Activated CD8-positive, alpha-beta memory T cell treated with anti-CD3 and anti-CD28 coated beads, Interleukin-2, amount 10 ng/mL, durations not matched to agents 7 days and 5 days (primary cell): Measurements from ENCODE around the gene FAH. TPM values are rescaled to one million over a fixed set of nuclear protein-coding genes. Genes with fewer than 3 reads are reported as not detected.
A peak's percentile ranks its signal among the peaks of the same experiment; 100 is the strongest.

Experiments used
- ATAC-seq: fragments of 150-1000 bp; cut with Tn5 transposase; one replicate; pipeline ENCODE4 v1.10.0; 2021; ENCODE audit warnings: moderate library complexity
- CTCF ChIA-PET: fragments of 350-600 bp; sonication (Branson Sonifier 250); formaldehyde crosslinking; loops from one replicate; lab custom pipeline; 2021; ENCODE audit warnings: antibody characterized with exemption; lab: Charles Lee
- DNase-seq: peaks from one replicate; pipeline ENCODE4 v3.0.0-alpha.2; 2020
- H3K27ac Mint-ChIP-seq: one replicate; pipeline ENCODE4 v1.8.0; 2021; ENCODE audit warnings: mild to moderate bottlenecking, mixed read lengths
- H3K27me3 Mint-ChIP-seq: one replicate; pipeline ENCODE4 v1.8.0; 2021; ENCODE audit warnings: mixed read lengths
- H3K36me3 Mint-ChIP-seq: one replicate; pipeline ENCODE4 v1.8.0; 2021; ENCODE audit warnings: mild to moderate bottlenecking, mixed read lengths
- H3K4me1 Mint-ChIP-seq: one replicate; pipeline ENCODE4 v1.8.0; 2021; ENCODE audit warnings: mixed read lengths
- H3K4me3 Mint-ChIP-seq: one replicate; pipeline ENCODE4 v1.8.0; 2021; ENCODE audit warnings: mild to moderate bottlenecking, moderate library complexity, mixed read lengths
- H3K9me3 Mint-ChIP-seq: one replicate; pipeline ENCODE4 v1.8.0; 2022; ENCODE audit warnings: low read depth, mixed read lengths
- total RNA-seq, 2 experiments: library from RNA; stranded (reverse); gene quantifications; one replicate each; pipeline ENCODE4 v1.2.3, GENCODE V29; 2021

Gene FAH
- total RNA-seq, 2 experiments from 2014 or later = 69.0 to 71.6 TPM

DNA sequence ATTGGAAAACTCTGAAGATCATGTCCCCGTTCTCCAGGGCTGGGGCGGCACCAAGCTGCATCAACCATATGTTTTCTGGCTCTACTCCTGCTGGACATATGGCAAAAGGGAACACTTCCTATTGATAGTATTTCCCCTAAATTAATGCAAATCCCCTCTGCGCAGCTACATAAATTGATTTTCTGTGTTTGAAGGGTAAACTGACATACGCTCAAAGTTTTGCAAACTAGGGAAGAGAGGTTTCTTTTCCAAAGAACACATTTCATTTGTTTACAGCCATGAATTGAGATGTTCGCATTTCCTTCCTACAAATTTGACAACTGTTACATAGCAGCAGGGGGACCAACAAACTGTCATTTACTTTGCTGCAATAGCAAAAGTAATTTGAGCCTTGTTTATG lies 63.3 kb downstream of the FAH start:
- Mint-ChIP-seq H3K4me3 (no peak overlapping the region), H3K9me3 (no peaks in the 10 kb centered on the region), H3K27me3 (peaks cover 29% of the 10 kb centered on the region), H3K36me3 (no peaks in the 10 kb centered on the region), H3K27ac (no peak overlapping the region), H3K4me1 (no peaks in the 10 kb centered on the region)
- CTCF ChIA-PET = no interaction called here
- ATAC-seq (no peak), DNase-seq (no peak)

DNA sequence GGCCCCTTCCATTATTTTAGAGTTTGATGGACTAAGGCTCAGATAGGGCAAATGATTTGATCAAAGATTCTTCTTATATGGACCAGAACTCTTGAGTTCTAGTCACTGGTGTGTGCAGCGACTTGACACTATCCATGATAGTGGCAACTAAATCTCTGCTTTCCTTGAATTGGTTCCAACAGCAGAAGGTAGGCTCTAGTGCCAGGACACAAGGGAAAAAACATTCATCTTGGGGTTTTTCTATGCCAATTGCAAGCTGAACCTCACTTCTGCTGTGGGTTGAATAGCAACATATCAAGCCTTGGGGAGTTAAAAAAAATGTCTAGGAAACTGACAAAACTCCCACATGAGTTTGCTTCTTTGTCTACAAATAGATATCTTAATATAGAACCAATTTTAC lies 64.1 kb downstream of the FAH start:
- H3K27ac Mint-ChIP-seq = no peak overlapping the region
- H3K4me1 Mint-ChIP-seq = no peaks in the 10 kb centered on the region
- CTCF ChIA-PET = no interaction called here
- no peaks in the 10 kb centered on the region for H3K9me3 Mint-ChIP-seq
- DNase-seq = no peak
- H3K4me3 Mint-ChIP-seq = no peak overlapping the region
- peaks cover 24% of the 10 kb centered on the region for H3K27me3 Mint-ChIP-seq
- H3K36me3 Mint-ChIP-seq = no peaks in the 10 kb centered on the region
- no peak for ATAC-seq

GRCh38 chr15:80217327-80217900 lies 64.6 kb downstream of the FAH start:
- Mint-ChIP-seq H3K27ac (no peak overlapping the region), H3K4me1 (no peaks in the 10 kb centered on the region), H3K4me3 (no peak overlapping the region), H3K9me3 (no peaks in the 10 kb centered on the region), H3K27me3 (peaks cover 22% of the 10 kb centered on the region), H3K36me3 (no peaks in the 10 kb centered on the region)
- ATAC-seq (no peak), DNase-seq (no peak)
- CTCF ChIA-PET = no interaction called here

DNA sequence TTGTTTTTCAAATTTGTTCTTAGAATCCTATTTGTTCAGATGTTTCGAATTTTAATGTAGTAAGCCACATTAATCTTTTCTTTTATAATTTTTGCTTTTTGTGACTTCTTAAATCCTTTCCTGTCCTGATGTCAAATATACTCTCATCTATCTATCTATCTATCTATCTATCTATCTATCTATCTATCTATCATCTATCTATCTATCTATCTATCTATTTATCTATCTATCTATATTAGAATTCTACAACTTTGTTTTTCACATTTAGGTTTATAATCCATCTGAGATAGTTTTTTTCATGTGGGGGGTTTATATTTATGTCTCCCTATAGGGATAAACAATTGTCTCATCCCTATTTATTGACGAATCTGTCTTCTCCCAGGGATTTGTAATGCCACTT lies 67.2 kb downstream of the FAH start:
- Mint-ChIP-seq H3K27ac (no peak overlapping the region), H3K9me3 (no peaks in the 10 kb centered on the region), H3K27me3 (peaks cover 22% of the 10 kb centered on the region), H3K4me3 (no peak overlapping the region), H3K4me1 (no peaks in the 10 kb centered on the region), H3K36me3 (no peaks in the 10 kb centered on the region)
- ATAC-seq = no peak
- DNase-seq = no peak
- CTCF ChIA-PET = no interaction called here

GRCh38 chr15:80228959-80229610 lies 76.3 kb downstream of the FAH start:
- CTCF ChIA-PET = no interaction called here
- ATAC-seq = no peak
- no peaks in the 10 kb centered on the region for H3K36me3 Mint-ChIP-seq

DNA sequence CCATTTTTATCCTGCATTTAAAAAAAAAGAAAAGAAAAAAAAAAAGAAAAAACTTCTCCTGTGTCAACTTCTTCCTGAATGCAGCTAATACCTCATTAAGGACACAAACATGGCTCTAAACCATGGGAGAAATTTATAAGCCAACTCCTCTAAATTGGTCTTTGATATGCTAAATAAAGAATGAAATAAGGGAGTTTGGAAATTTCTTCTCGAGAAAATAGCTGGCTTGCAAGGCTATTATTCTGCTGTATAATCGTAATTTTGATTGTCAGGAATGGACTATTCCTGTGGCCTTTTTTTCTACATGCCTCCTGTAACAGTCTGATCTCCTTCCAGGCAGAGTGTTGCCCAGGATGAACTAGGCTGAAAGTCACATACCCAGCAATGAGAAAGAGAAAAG lies 78.6 kb downstream of the FAH start:
- CTCF ChIA-PET = no interaction called here
- Mint-ChIP-seq H3K4me1 (no peaks in the 10 kb centered on the region), H3K4me3 (no peak overlapping the region), H3K9me3 (no peaks in the 10 kb centered on the region), H3K36me3 (no peaks in the 10 kb centered on the region), H3K27ac (no peak overlapping the region), H3K27me3 (peaks cover 53% of the 10 kb centered on the region)
- DNase-seq (no peak), ATAC-seq (no peak)

More at GRCh38 chr15:80228959-80229610, 76.3 kb downstream of the FAH start:
- peaks cover 67% of the 10 kb centered on the region for H3K27me3 Mint-ChIP-seq
- no peak overlapping the region for H3K4me3 Mint-ChIP-seq
- no peaks in the 10 kb centered on the region for H3K9me3 Mint-ChIP-seq
- DNase-seq = no peak
- H3K4me1 Mint-ChIP-seq = no peaks in the 10 kb centered on the region
- H3K27ac Mint-ChIP-seq = no peak overlapping the region

GRCh38 chr15:80233581-80233980 lies 80.8 kb downstream of the FAH start:
- H3K27ac Mint-ChIP-seq = no peak overlapping the region
- no peaks in the 10 kb centered on the region for H3K4me1 Mint-ChIP-seq
- CTCF ChIA-PET = no interaction called here

GRCh38 chr15:80234883-80235282 lies 82.1 kb downstream of the FAH start:
- CTCF ChIA-PET = interaction anchor here (1.0 kb wide), 1 partner anchor 9 kb away, joined by 3 read pairs; no protein-coding TSS in a partner anchor
- DNase-seq = peak; percentile 62
- no peaks in the 10 kb centered on the region for H3K9me3 Mint-ChIP-seq
- H3K27me3 Mint-ChIP-seq = peaks cover 33% of the 10 kb centered on the region
- ATAC-seq = peak; percentile 55
- no peak overlapping the region for H3K4me3 Mint-ChIP-seq
- H3K4me1 Mint-ChIP-seq = no peaks in the 10 kb centered on the region
- no peaks in the 10 kb centered on the region for H3K36me3 Mint-ChIP-seq
- no peak overlapping the region for H3K27ac Mint-ChIP-seq

More at GRCh38 chr15:80233581-80233980, 80.8 kb downstream of the FAH start:
- Mint-ChIP-seq H3K4me3 (no peak overlapping the region), H3K27me3 (peaks cover 36% of the 10 kb centered on the region), H3K9me3 (no peaks in the 10 kb centered on the region), H3K36me3 (no peaks in the 10 kb centered on the region)
- ATAC-seq (no peak), DNase-seq (no peak)

Other genes starting within 250 kb of the FAH start
- gene BCL2A1, start 181.8 kb upstream of the FAH start, total RNA-seq = 10 to 100 TPM; 12.0 to 13.8 TPM
- gene ZFAND6, start 93.3 kb upstream of the FAH start, total RNA-seq = 10 to 100 TPM; 36.7 to 42.1 TPM
- gene CTXND1, start 99.2 kb downstream of the FAH start, total RNA-seq = not detected